ENCODE data around the gene UVSSA.
"Not testable (repeated sequence)": the region's sequence is repeated elsewhere in the genome, so short reads cannot be mapped to it uniquely, and the experiment has no call there.

Gene UVSSA

DNA sequence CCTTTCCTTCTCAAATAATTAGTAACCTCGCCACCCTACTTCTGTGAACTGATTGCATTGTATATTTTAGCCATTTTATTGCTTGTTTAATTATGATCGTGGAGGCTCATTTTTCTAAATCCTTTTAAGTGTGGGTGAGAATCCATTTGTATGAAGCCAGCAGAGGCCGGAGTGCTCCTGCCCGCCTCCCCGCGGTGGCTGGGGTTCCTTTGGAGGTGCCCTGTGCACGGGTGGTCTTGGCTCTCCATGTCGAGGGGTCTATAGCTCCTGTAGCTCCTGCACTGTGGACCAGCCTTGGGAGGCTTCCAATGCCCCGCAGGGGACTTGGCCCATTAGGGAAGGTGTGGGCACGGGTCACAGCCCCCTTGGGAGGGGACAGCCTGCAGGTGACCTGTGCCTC is 15.0 kb downstream of the UVSSA start:
- DNase-seq: no peak

DNA sequence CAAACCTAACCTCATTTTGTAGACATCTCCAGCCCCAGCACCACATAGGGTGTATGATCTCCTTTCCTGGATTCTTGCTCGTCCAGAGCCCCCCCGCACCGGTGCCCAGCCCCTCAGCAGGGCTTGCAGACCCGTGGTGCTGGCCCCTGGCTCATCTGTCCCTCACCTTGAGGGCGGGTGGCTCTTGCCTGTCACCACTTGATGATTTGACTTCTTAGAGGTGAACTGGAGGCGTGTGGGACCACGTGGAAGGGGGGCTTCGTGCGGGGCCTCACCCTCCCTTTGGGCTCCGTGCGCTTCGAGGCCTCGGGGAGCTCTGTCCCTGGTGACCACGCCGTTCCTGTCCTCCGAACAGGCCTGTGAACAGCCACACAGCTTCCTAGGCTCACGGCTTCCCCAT is 15.5 kb downstream of the UVSSA start:
- no peak for DNase-seq

GRCh38 chr4:1363513-1363912 is 16.5 kb downstream of the UVSSA start:
- no peak for DNase-seq

DNA sequence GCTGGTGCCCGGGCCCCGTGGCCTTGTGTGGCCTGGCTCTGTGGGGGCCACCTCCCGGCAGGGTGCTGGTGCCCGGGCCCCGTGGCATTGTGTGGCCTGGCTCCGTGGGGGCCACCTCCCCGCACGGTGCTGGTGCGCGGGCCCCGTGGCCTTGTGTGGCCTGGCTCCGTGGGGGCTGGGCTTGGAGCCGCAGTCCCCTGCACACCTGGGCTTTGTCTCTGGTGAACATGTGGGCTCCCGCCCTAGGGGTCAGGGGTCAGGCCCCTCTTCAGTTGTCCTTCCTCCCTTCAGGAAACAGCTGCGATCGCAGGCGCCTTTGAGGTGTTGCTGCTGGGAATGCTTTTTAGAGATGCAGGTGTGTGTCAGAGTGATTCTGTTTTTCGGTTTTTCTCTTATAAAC is 17.2 kb downstream of the UVSSA start:
- no peak for DNase-seq

GRCh38 chr4:1364748-1365147 is 17.7 kb downstream of the UVSSA start:
- no peak for DNase-seq

DNA sequence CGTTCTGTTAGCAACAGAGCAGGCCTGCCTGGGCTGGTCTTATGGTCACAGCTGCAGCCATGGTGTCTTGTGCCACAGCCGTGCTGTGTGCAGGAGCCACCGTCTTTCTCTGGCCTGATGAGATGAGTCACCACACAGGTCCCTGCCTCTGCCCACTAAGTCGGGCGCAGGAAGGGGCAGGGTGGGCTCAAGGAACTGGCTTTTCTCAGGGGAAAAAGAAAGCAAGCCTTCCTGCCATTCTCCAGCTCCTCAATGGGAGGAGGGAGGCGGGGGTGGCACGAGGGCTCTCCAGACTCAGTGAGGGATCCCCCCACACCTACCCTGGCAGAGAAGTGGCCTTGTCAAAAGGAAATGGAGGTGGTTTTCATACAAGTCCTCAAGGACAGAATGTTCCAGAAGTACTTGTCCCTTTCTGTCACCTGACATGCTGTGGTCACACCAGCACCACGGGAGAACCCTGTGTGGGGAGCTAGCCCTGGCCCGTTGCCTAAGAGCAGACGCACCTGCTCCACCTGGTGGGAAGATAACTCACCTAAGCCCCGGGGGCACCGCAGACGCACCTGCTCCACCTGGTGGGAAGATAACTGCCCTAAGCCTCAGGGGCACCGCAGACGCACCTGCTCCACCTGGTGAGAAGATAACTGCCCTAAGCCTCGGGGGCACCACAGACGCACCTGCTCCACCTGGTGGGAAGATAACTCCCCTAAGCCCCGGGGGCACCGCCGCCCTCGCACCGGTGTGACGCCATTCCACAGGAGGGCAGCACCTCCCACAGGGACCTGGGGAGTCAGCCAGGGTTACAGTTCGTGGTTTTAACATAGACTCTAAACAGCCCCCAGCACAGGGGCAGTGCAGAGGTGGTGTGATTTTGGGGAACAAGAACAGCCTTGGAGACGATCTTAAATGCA is 18.5 kb downstream of the UVSSA start:
- DNase-seq: no peak

GRCh38 chr4:1366371-1367229 is 19.6 kb downstream of the UVSSA start:
- DNase-seq: no peak

DNA sequence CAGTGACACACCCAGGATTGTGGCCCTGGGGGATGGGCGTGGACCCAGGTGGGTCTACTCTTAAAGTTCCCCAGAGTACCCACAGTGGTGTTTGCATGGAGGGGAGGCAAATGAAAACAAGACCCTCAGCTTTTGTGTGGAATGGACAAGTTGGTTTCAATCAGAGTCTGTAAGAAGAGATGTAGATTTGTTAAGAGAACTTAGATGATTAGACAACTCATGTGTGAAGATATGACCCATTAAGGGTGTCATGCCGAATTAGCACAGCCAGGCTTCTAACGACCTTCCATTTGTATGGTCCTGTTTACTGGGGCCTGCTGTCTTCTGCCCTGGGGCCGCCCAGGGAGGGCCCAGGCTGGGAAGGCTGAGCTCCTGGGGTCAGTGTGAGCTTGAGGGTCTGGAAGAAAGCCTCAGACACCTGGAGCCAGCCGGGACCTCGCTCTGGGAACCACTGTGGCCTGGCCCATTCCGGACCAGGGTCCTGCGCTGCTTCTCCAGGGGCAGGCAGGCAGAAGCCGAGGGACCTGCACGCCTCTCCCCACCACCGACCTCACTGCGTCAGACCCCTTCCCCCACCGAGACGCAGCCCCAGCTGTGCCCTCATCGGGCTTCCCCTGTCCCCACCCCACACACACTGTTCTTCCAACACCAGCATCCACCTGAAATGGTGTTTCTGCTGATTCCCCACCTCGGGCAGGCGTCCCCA is 20.4 kb downstream of the UVSSA start:
- DNase-seq: no peak

DNA sequence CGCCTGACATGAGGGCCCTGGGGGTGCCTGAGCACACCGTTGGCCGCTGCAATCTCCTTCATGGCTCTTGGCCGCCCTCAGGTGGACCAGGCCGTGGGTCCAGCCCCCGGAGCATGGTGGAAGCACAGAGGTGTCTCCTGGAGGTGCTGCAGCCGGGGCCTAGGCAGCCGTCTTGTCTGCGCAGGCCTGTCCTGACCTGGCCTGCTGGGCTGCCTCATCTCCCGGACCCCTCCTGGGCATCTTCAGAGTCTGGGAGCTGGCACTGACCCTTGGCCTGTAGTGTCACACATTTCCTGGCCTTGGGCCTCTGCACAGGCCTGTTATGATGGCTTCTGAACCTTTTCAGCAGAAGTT is 20.9 kb downstream of the UVSSA start:
- no peak for DNase-seq

DNA sequence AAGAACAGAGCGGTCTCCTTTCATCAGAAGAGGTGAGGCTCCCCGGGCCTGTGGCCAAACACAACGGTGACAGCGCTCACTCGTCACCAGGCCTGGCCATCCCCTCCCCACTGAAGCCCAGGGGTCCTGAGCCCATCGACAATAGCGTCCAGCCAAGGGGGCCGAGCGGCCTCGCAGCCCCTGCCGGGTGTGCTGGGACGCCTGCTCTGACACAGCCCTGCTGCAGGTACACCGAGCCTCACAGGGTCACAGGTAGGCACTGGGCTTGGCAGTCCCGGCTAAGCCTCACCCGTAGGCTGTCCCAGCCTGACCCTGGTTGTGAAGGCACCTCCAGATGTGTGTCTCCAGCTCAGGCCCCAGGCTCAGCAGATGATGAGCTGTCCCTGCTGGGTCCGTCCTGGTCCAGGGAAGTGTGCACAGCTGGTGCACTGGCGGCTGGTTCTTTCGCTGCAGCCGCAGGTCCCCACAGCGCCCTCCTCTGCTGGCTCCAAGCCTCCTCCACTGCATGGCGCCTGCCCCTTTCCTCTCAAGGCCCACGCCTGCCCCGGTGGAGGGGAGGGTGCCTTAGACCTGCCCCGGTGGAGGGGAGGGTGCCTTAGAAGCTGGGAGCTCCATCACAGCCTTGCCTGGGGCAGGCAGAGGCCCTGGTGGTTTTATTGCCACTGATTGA is 21.5 kb downstream of the UVSSA start:
- DNase-seq: no peak

GRCh38 chr4:1369091-1369450 is 22.1 kb downstream of the UVSSA start:
- no peak for DNase-seq

GRCh38 chr4:1369479-1370079 is 22.6 kb downstream of the UVSSA start:
- no peak for DNase-seq

DNA sequence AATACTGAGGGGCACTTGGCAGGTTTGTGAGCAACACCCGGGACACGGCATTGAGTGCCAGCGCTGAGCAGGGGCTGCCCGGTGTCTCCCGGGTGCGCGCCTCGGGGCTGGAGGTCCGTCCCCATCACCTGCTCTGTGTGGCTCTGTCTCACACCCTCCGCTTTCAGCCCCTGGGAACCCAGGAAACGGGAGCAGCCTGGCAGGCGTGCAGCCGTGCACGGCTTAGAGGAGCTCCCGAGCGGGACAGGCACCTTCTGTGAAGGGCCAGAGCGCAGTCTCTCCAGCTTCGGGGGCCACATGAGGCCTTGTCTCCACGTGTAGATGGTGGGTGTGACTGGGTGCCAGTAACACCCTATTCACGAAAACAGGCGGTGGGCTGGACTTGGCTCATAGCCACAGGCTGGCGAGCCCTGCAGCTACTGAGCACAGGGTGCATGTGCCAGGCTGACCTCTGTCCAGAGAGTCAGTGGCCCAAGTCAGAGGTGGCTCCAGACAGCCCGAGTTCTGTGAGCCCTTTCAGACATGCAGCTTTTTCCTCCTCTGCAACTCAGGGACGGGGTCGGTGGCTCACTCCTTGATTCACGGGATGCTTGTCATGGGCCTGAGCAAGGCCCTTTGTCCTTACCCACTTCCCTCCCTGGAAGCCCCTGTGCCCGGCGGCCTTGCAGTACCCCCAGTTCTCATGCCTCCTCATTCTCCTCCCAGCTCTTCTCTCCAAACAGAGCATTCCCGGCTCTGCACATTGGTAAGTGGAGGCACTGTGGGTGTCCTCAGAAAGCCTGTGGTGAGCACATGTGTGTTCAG is 23.5 kb downstream of the UVSSA start:
- no peak for DNase-seq

DNA sequence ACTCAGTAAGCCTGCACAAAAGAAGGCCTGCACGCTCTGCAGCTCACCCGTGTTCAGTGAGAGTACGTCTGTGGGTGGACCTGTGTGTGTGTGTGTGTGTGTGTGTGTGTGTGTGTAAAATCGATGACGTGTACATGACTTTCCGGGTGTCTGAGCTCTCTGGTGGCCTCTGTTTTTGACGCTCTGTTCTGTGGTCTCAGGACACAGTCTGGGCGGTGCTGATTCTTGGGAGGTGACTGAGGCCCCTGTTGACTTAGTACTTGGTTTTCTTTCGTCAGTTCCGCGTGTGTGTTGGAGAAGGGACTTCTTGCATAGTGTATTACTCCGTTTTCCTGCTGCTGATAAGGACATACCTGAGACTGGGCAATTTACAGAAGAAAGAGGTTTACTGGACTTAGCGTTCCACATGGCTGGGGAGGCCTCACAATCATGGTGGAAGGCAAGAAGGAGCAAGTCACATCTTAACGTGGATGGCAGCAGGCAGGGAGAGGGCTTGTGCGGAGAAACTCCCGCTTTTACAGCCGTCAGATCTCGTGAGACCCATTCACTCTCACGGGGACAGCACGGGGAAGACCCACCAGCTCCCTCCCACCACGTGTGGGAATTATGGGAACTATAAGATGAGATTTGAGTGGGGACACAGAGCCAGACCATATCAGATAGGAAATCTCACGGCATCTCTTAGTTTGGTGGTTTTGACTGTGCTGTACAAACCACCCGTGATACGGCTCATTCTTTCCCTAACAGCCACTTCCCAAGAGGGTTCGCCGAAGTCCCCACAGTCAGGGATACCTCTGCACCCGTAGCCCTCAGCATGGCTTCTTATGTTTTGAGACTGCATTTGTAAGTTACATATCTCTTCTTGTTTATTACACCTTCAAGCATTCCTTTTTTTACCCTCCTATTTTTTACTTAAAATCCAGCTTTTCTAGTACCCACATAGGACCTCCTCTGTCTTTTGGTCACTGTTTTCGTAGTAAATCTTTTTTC is 24.5 kb downstream of the UVSSA start:
- DNase-seq: no peak

- DNase-seq: not testable (repeated sequence)
These were observed 25.6 kb downstream of the UVSSA start for GRCh38 chr4:1372576-1372975.

DNA sequence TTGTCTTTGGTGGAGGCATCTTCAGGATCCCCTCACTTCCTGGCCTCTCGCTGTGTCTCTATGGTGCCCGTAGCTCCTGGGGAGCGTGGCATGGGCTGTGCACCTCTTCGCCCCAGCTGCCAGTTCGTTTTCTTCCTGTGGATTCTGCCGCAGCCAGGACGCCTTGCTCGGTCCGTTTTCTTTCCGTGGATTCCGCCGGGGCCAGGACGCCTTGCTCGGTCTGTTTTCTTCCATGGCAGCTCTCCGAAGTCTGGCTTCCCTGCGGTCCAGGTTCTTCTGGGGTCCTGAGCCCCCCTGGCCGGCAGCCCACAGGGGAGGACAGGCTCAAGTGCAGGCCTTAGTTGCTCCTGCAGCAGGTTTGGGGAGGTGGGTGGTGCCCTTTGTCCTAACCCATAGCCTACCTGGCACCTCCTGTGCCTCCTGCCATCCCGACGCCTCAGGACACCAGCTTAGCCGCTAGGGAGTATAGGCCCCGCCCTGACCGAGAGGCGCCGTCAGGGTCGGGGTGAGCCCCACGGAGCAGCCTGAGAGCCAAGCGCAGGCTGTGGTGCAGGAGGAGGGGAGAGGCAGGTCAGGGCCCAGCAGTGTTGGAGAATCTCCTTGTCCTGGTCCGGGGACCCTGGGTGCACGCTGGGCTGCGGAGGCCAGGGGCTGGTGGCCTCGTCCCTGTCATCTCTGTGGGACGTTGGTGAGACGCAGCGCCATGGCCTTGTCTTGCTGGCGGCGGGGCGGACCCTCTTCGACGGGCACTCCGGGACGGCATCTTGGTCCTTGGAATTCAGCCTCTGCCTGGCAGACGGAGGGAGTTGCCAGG is 27.1 kb downstream of the UVSSA start:
- no peak for DNase-seq

- no peak for DNase-seq
These were observed 27.7 kb downstream of the UVSSA start for GRCh38 chr4:1374706-1375045.

- no peak for DNase-seq
These were observed 28.2 kb downstream of the UVSSA start for GRCh38 chr4:1375051-1375721.
